Epithelial cell of esophagus (primary cell): ENCODE measurements around the gene METTL14.

Experiments used
- DNase-seq: peaks from one replicate; pipeline ENCODE4 v3.0.0; 2010; ENCODE audit warnings: low read depth
- H3K4me3 ChIP-seq: 2 replicates; pipeline ENCODE4 v1.5.1; 2011; ENCODE audit warnings: mild to moderate bottlenecking, low read length, control low read depth
- TF ChIP-seq, protein P1 (sequence below): IDR thresholded peaks from 2 replicates; pipeline ENCODE4 v1.5.1; 2011; ENCODE audit warnings: low read depth, mild to moderate bottlenecking, low read length, control low read depth, inconsistent platforms; ENCODE audit not compliant: insufficient read depth; ENCODE audit errors: missing control alignments

Gene METTL14

GRCh38 chr4:118757761-118758251 is 72.6 kb downstream of the METTL14 start:
- H3K4me3 ChIP-seq, result no peak overlapping the region
- DNase-seq, result peak; percentile 74
- TF ChIP-seq, protein P1, sequence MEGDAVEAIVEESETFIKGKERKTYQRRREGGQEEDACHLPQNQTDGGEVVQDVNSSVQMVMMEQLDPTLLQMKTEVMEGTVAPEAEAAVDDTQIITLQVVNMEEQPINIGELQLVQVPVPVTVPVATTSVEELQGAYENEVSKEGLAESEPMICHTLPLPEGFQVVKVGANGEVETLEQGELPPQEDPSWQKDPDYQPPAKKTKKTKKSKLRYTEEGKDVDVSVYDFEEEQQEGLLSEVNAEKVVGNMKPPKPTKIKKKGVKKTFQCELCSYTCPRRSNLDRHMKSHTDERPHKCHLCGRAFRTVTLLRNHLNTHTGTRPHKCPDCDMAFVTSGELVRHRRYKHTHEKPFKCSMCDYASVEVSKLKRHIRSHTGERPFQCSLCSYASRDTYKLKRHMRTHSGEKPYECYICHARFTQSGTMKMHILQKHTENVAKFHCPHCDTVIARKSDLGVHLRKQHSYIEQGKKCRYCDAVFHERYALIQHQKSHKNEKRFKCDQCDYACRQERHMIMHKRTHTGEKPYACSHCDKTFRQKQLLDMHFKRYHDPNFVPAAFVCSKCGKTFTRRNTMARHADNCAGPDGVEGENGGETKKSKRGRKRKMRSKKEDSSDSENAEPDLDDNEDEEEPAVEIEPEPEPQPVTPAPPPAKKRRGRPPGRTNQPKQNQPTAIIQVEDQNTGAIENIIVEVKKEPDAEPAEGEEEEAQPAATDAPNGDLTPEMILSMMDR, result no peak

- no peak overlapping the region for H3K4me3 ChIP-seq
- no peak for DNase-seq
- TF ChIP-seq, protein P1, result no peak
Measured at GRCh38 chr4:118758293-118758692, 73.1 kb downstream of the METTL14 start.

DNA sequence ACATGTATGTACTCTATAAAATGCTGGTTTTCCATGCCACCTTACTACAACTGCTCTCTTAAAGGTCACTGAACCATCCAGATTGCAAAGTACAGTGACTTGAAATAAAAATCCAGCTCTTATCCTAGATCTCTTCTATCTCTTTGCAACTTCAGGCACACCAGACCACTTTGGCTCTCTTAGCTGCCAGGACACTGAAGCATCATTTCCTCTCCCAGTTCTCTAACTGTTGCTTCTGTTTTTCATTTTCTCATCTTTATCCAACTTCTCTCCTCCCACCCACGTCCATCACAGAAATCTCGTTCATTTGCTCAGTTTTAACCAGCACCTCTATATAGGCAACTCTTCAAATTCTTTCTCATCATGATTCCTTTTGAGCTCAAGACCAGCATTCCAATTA is 74.3 kb downstream of the METTL14 start:
- TF ChIP-seq, protein P1, result no peak
- DNase-seq, result no peak

GRCh38 chr4:118760092-118760491 is 74.9 kb downstream of the METTL14 start:
- TF ChIP-seq, protein P1, result no peak
- no peak overlapping the region for H3K4me3 ChIP-seq
- no peak for DNase-seq

More for the DNA sequence above, 74.3 kb downstream of the METTL14 start:
- H3K4me3 ChIP-seq, result no peak overlapping the region

- DNase-seq, result no peak
- no peak overlapping the region for H3K4me3 ChIP-seq
- TF ChIP-seq, protein P1, result no peak
Measured at GRCh38 chr4:118760493-118760892, 75.3 kb downstream of the METTL14 start.

DNA sequence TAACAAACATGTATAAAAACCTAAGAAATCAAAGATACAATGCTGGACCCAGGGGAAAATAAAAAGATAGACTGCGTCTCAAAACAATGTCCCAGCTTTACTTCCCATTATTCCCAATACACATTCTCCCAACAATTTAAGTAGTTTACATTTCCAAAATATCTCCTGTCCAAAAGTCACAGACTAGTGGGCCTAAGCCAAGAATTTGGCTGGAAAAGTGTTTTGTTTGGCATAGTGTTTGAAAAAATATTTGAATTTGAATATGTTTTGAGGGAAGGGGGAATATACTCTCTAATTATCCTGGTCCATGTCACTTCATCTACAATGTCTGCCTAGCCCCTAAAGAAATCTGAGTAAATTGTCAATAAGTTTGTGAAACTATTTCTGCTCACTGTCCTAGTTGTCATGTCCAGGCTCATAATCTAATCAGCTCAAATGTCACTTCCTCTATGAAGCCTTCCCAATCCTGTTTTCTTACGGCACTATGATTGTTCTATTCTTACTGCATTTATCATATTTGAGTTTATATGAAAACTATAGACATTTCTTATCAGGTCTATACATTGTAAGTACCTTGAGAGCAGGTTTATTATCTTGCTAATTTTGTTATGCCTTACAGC is 76.3 kb downstream of the METTL14 start:
- DNase-seq, result no peak
- no peak overlapping the region for H3K4me3 ChIP-seq
- TF ChIP-seq, protein P1, result no peak

GRCh38 chr4:118762155-118762554 is 77.0 kb downstream of the METTL14 start:
- TF ChIP-seq, protein P1, result no peak

More at GRCh38 chr4:118762155-118762554, 77.0 kb downstream of the METTL14 start:
- H3K4me3 ChIP-seq, result no peak overlapping the region
- no peak for DNase-seq
